ENCODE measurements around the gene EGFR. TPM values are rescaled to one million over a fixed set of nuclear protein-coding genes. Genes with fewer than 3 reads are reported as not detected.

The EGFR gene
- total RNA-seq, 1 donor from 2014 or later, result 62.7 TPM

DNA sequence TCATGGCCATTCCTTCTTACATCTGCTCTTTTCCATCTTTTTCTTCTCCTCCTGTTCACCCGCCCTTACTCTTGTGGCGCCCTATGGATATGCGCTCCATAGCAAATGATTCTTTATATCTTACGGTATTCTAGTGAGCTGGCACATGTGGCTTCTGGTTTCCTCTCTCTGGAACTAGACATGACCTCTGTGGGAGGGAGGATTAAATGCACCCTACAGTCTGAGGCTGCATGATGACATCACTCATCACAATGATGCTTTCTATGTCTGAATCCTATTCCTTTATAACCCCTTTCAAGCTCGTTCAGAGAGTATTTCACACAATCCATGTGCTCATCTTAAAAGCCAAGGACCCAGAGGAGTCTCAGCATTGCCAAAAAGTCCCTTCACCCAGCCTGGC is 153.3 kb downstream of the EGFR start:
- Histone ChIP-seq H3K4me3 (no peak overlapping the region), H3K27ac (no peak overlapping the region), H3K27me3 (ENCODE audit: low read depth) (no peaks in the 10 kb centered on the region), H3K9me3 (no peaks in the 10 kb centered on the region), H3K36me3 (peaks cover 84% of the 10 kb centered on the region), H3K4me1 (no peaks in the 10 kb centered on the region)
- ATAC-seq, result no peak
- DNase-seq, result no peak
- TF ChIP-seq, protein P1, sequence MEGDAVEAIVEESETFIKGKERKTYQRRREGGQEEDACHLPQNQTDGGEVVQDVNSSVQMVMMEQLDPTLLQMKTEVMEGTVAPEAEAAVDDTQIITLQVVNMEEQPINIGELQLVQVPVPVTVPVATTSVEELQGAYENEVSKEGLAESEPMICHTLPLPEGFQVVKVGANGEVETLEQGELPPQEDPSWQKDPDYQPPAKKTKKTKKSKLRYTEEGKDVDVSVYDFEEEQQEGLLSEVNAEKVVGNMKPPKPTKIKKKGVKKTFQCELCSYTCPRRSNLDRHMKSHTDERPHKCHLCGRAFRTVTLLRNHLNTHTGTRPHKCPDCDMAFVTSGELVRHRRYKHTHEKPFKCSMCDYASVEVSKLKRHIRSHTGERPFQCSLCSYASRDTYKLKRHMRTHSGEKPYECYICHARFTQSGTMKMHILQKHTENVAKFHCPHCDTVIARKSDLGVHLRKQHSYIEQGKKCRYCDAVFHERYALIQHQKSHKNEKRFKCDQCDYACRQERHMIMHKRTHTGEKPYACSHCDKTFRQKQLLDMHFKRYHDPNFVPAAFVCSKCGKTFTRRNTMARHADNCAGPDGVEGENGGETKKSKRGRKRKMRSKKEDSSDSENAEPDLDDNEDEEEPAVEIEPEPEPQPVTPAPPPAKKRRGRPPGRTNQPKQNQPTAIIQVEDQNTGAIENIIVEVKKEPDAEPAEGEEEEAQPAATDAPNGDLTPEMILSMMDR (IDR thresholded peaks at IDR 0.05), result no peak
- intact Hi-C loops (cut with DNase I), result no loop called here

DNA sequence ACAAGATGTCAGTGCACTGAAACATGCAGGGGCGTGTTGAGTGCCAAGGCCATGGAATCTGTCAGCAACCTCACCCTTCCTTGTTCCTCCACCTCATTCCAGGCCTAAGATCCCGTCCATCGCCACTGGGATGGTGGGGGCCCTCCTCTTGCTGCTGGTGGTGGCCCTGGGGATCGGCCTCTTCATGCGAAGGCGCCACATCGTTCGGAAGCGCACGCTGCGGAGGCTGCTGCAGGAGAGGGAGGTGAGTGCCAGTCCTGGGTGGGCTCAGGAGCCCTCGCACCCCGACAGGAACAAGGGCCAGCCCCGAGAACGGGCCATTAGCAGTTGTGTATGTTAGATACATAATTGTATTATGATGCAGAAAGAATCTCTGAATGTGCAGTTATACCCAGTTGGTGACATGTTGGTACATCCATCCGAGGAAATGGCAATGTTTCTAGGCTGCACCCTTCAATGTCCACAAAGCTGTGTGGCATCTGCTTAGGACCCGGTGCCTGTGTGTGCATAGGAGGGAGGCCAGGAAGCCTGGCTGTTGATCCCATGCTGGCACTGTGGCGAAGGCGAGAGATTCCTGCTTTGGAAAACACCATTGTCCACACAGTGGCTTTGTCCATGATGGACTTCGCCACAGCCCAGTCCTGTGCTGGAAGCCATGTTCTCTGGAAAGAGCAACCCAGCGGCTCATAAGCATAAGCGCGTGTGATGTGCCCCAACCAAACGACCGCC is 154.2 kb downstream of the EGFR start:
- no peak overlapping the region for H3K4me3 ChIP-seq
- intact Hi-C loops (cut with DNase I), result no loop called here
- TF ChIP-seq, protein P1 (IDR thresholded peaks at IDR 0.05), result no peak
- no peaks in the 10 kb centered on the region for H3K27me3 ChIP-seq (ENCODE audit: low read depth)
- ATAC-seq (no peak), DNase-seq (no peak)
- H3K36me3 ChIP-seq, result peaks cover 92% of the 10 kb centered on the region
- no peaks in the 10 kb centered on the region for H3K4me1 ChIP-seq
- no peak overlapping the region for H3K27ac ChIP-seq
- no peaks in the 10 kb centered on the region for H3K9me3 ChIP-seq

DNA sequence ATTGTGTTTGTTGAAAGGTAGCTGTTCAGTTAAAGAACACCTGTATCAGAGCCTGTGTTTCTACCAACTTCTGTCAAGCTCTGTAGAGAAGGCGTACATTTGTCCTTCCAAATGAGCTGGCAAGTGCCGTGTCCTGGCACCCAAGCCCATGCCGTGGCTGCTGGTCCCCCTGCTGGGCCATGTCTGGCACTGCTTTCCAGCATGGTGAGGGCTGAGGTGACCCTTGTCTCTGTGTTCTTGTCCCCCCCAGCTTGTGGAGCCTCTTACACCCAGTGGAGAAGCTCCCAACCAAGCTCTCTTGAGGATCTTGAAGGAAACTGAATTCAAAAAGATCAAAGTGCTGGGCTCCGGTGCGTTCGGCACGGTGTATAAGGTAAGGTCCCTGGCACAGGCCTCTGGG is 154.9 kb downstream of the EGFR start:
- Histone ChIP-seq H3K27ac (no peak overlapping the region), H3K36me3 (peaks cover 97% of the 10 kb centered on the region), H3K27me3 (ENCODE audit: low read depth) (no peaks in the 10 kb centered on the region), H3K4me3 (no peak overlapping the region), H3K9me3 (no peaks in the 10 kb centered on the region), H3K4me1 (no peaks in the 10 kb centered on the region)
- no peak for ATAC-seq
- intact Hi-C loops (cut with DNase I), result no loop called here
- no peak for DNase-seq
- TF ChIP-seq, protein P1 (IDR thresholded peaks at IDR 0.05), result no peak

DNA sequence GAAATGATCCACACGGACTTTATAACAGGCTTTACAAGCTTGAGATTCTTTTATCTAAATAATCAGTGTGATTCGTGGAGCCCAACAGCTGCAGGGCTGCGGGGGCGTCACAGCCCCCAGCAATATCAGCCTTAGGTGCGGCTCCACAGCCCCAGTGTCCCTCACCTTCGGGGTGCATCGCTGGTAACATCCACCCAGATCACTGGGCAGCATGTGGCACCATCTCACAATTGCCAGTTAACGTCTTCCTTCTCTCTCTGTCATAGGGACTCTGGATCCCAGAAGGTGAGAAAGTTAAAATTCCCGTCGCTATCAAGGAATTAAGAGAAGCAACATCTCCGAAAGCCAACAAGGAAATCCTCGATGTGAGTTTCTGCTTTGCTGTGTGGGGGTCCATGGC is 155.6 kb downstream of the EGFR start:
- intact Hi-C loops (cut with DNase I), result no loop called here
- no peak for ATAC-seq
- Histone ChIP-seq H3K4me3 (no peak overlapping the region), H3K4me1 (no peaks in the 10 kb centered on the region), H3K27ac (no peak overlapping the region), H3K36me3 (peaks cover 97% of the 10 kb centered on the region), H3K9me3 (no peaks in the 10 kb centered on the region), H3K27me3 (ENCODE audit: low read depth) (no peaks in the 10 kb centered on the region)
- no peak for DNase-seq
- TF ChIP-seq, protein P1 (IDR thresholded peaks at IDR 0.05), result no peak

GRCh38 chr7:55174856-55175255 is 156.0 kb downstream of the EGFR start:
- H3K27me3 ChIP-seq (ENCODE audit: low read depth), result no peaks in the 10 kb centered on the region
- H3K4me3 ChIP-seq, result no peak overlapping the region
- intact Hi-C loops (cut with DNase I), result no loop called here
- ATAC-seq, result no peak
- no peak for DNase-seq
- peaks cover 97% of the 10 kb centered on the region for H3K36me3 ChIP-seq
- H3K27ac ChIP-seq, result no peak overlapping the region
- no peaks in the 10 kb centered on the region for H3K9me3 ChIP-seq
- H3K4me1 ChIP-seq, result no peaks in the 10 kb centered on the region
- TF ChIP-seq, protein P1 (IDR thresholded peaks at IDR 0.05), result no peak
